Activated gamma-delta T cell treated with anti-CD3 and anti-CD28 coated beads, Interleukin-2, amount 50 U/mL, for 16 hours (primary cell): ENCODE measurements around the gene TSEN34.
A peak's percentile ranks its signal among the peaks of the same experiment; 100 is the strongest.

Experiments
- DNase-seq: peaks from one replicate; pipeline ENCODE4 v3.0.0-alpha.2; 2020; ENCODE audit warnings: low read depth

TSEN34 gene

GRCh38 chr19:54191011-54191810 is at the start of gene TSEN34:
Gene TSEN34, plus strand, starts transcription at chr19:54191308. Its CDS starts 57 bp downstream, at chr19:54191365.
- peak; percentile 77 for DNase-seq

GRCh38 chr19:54141356-54141755 is 49.8 kb upstream of the TSEN34 start:
- DNase-seq = no peak

- no peak for DNase-seq
Observed at GRCh38 chr19:54142166-54142780, 48.8 kb upstream of the TSEN34 start.

GRCh38 chr19:54145541-54146158 is 45.5 kb upstream of the TSEN34 start:
- no peak for DNase-seq

- DNase-seq = no peak
Observed at GRCh38 chr19:54147676-54148075, 43.4 kb upstream of the TSEN34 start.

GRCh38 chr19:54148158-54148557 is 43.0 kb upstream of the TSEN34 start:
- DNase-seq = no peak

GRCh38 chr19:54149021-54149812 is 41.9 kb upstream of the TSEN34 start:
- DNase-seq = no peak

- DNase-seq = no peak
Observed at GRCh38 chr19:54151362-54152035, 39.6 kb upstream of the TSEN34 start.

GRCh38 chr19:54152267-54152666 is 38.8 kb upstream of the TSEN34 start:
- DNase-seq = no peak

GRCh38 chr19:54152878-54153524 is 38.1 kb upstream of the TSEN34 start:
- no peak for DNase-seq

- DNase-seq = no peak
Observed at GRCh38 chr19:54153731-54154326, 37.3 kb upstream of the TSEN34 start.

- DNase-seq = no peak
Observed at GRCh38 chr19:54154603-54155345, 36.3 kb upstream of the TSEN34 start.

- no peak for DNase-seq
Observed at GRCh38 chr19:54155694-54156093, 35.4 kb upstream of the TSEN34 start.

GRCh38 chr19:54156490-54156889 is 34.6 kb upstream of the TSEN34 start:
- no peak for DNase-seq

GRCh38 chr19:54156953-54157352 is 34.2 kb upstream of the TSEN34 start:
- no peak for DNase-seq

- DNase-seq = no peak
Observed at GRCh38 chr19:54158812-54159351, 32.2 kb upstream of the TSEN34 start.

GRCh38 chr19:54159352-54160181 is 31.5 kb upstream of the TSEN34 start, which contains the start of gene LENG1:
Gene LENG1, minus strand, starts transcription at chr19:54159721. Its CDS starts 26 bp downstream, at chr19:54159695.
- peak; percentile 99 for DNase-seq

- no peak for DNase-seq
Observed at GRCh38 chr19:54160182-54160811, 30.8 kb upstream of the TSEN34 start.
